HepG2 (cell line): ENCODE measurements around the gene PARP8.

Experiments
- ATF1 ChIP-seq: IDR thresholded peaks from 2 replicates; pipeline ENCODE4 v1.6.1; 2016; ENCODE audit warnings: mild to moderate bottlenecking, control low read depth
- ZNF687 ChIP-seq: sonication (generic); formaldehyde crosslinking; IDR thresholded peaks from 2 replicates; pipeline ENCODE4 v1.5.1; 2020; ENCODE audit warnings: mild to moderate bottlenecking, missing genetic modification reagents, moderate library complexity

GRCh38 chr5:50822761-50823160 is 156.3 kb downstream of the PARP8 start:
- TF ChIP-seq ATF1, result no peak
- no peak for TF ChIP-seq ZNF687 (CRISPR knock-in tag)
